Mucosa of descending colon (tissue), 3 donors: Measurements from ENCODE around the gene LRPAP1. TPM values are rescaled to one million over a fixed set of nuclear protein-coding genes. Genes with fewer than 3 reads are reported as not detected.
A peak's percentile ranks its signal among the peaks of the same experiment; 100 is the strongest.

Experiments used
- ATAC-seq: fragments of 200-7000 bp; cut with Tn5 transposase; one replicate; pipeline ENCODE4 v1.9.1; 2020; ENCODE audit warnings: mild to moderate bottlenecking, moderate library complexity
- DNase-seq, 3 donors: peaks; one replicate each; pipeline ENCODE4 v3.0.0-alpha.2; 2020
- H3K36me3 ChIP-seq: fragments of 200-600 bp; one replicate; pipeline ENCODE4 v1.8.0; 2021; ENCODE audit warnings: low read depth, mild to moderate bottlenecking
- H3K4me1 ChIP-seq: fragments of 200-600 bp; one replicate; pipeline ENCODE4 v1.8.0; 2021; ENCODE audit warnings: low read depth, mild to moderate bottlenecking
- H3K4me3 ChIP-seq: fragments of 200-600 bp; one replicate; pipeline ENCODE4 v1.8.0; 2021; ENCODE audit warnings: mild to moderate bottlenecking
- H3K9me3 ChIP-seq: fragments of 200-600 bp; one replicate; pipeline ENCODE4 v1.8.0; 2021; ENCODE audit warnings: mild to moderate bottlenecking
- intact Hi-C, 2 donors: fragments of 100-400 bp; cut with DNase I in 1 of 2; cut with micrococcal nuclease in 1 of 2; formaldehyde crosslinking; loops; one replicate each; pipeline versions ENCODE4 v1.11.0 to v1.11.1; 2022; cut with DNase I, micrococcal nuclease
- total RNA-seq, 3 donors: library from RNA; stranded (reverse); fragmentation: NEBNext Ultra II Directional in 2 of 3; extraction: Animal tissue kit (Norgen Biotek cat#: 25700) in 2 of 3; gene quantifications; one replicate each; pipeline versions ENCODE4 v1.2.1 to v1.2.4, GENCODE V29; 2021 to 2023
- TF ChIP-seq, protein P1 (sequence below): fragments of 200-600 bp; IDR thresholded peaks from one replicate; pipeline ENCODE4 v1.8.0; 2022; ENCODE audit warnings: antibody characterized with exemption, mild to moderate bottlenecking
- donor health status: DM: no; HTN: no; CAD: no; lungs with moderate emphysema.
- donor health status: DM: no; HTN: no; CAD: no.
- donor health status: DM: no; HTN: yes; CAD: no.

The LRPAP1 gene
- total RNA-seq, 3 donors from 2014 or later, result 109 to 139 (median 137) TPM

DNA sequence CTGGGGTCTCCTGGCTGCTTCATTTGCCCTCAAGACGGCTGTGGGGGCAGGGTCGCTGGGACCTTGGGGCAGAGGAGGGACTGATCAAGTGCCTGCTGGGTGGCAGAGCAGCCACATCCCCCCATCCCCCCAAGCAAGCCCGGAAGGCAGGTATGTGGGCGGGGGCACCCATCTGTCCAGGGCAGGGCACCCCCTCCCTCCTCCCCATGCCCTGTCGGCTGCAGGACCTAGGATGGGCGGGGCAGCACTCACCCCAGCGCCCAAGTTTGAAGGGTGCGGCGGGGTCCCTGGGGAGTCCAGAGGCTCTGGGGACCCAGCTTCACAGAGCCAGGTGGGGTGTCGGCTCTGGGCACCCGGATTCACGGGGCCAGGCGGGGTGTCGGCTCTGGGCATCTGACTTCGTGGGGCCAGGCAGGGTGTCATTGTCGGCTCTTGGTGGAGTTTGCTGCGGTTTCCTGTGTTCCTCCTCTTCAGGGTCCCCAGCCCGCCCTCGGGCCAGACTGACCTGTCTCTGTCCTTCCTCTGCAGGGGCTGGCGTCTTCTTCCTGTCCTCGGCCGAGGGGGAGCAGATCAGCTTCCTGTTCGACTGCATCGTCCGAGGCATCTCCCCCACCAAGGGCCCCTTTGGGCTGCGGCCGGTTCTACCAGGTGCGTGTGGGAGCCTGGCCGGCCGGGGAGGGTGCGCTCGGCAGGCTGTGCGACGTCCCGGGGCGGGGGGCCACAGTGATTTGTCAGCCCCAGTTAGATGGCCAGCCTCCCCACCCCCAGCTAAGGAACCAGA lies 47.0 kb downstream of the LRPAP1 start:
- DNase-seq (peak in 2 of 3 donors; percentile 52 to 79), ATAC-seq (peak; percentile 44)
- Histone ChIP-seq H3K9me3 (no peaks in the 10 kb centered on the region), H3K36me3 (no peaks in the 10 kb centered on the region), H3K4me1 (peaks cover 16% of the 10 kb centered on the region), H3K4me3 (no peak overlapping the region)
- TF ChIP-seq, protein P1, sequence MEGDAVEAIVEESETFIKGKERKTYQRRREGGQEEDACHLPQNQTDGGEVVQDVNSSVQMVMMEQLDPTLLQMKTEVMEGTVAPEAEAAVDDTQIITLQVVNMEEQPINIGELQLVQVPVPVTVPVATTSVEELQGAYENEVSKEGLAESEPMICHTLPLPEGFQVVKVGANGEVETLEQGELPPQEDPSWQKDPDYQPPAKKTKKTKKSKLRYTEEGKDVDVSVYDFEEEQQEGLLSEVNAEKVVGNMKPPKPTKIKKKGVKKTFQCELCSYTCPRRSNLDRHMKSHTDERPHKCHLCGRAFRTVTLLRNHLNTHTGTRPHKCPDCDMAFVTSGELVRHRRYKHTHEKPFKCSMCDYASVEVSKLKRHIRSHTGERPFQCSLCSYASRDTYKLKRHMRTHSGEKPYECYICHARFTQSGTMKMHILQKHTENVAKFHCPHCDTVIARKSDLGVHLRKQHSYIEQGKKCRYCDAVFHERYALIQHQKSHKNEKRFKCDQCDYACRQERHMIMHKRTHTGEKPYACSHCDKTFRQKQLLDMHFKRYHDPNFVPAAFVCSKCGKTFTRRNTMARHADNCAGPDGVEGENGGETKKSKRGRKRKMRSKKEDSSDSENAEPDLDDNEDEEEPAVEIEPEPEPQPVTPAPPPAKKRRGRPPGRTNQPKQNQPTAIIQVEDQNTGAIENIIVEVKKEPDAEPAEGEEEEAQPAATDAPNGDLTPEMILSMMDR, result no peak
- intact Hi-C loops, result no loop called here

DNA sequence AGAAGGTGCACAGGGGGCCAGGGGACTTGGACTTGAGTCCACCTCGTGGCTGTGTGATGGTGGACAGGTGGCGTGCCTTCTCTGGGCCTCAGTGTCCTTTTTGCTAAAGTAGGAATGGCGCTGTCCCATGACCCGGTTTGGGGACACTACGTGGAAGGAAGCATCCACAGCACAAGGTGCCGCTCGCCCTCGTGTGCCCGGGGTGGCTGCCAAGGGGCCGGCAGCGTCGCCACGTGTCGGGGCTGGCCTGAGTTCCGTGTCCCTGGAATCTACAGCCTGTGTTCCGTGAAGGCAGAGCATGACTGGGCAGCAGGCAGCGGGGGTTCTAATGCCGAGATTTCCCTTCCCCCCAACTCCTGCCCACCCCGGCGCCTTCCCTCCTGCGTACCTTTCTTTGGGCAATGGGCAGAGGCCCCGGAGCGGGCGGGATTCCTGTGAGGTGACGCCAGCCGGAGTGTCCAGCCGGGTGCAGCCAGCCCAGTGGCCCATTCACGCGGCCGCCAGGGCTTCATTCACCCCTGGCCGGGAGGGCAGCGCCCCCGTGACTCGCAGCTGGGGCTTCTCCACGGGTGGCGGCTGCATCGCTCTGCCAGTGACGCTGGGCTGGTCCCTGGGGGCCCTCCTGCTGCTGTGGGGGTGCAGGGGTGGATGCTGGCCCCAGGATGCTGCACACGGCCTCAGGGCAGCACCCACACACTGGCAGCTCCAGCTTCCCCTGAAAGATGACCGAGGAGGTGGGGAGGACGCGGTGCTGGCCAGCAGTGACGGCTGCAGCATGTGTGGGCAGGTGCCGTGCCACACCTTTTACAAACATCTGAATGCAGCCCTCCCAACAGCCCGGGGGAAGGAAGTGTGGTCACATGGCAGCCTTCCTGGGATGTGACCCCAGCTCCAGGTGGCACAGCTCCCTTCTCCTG lies 47.9 kb downstream of the LRPAP1 start:
- peak; percentile 71 for ATAC-seq
- H3K4me3 ChIP-seq, result no peak overlapping the region

DNA sequence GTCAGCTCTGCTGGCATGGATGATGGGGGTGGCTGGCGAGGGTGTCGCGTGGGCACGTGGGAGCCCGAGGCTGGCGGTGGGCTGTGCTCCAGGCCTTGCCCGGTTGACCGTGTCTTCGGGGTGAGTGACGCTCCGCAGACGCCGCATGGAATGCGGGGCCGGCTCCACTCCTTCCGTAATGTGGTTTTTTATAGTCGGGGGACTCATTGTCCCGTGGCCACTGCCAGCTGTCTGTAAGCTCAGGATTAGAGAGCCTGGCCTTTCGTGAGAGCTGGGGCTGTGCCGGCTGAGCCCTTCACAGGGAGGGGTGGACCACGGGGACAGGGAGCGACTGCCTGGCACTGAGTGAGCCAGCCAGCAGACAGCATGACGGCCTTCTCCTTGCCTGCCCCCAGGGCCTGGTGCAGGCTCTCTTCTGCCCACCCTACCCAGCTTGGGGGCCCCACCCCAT lies 48.7 kb downstream of the LRPAP1 start:
- no peak for ATAC-seq
- Histone ChIP-seq H3K4me3 (no peak overlapping the region), H3K9me3 (no peaks in the 10 kb centered on the region), H3K36me3 (no peaks in the 10 kb centered on the region), H3K4me1 (peaks cover 16% of the 10 kb centered on the region)
- DNase-seq, result no peak
- TF ChIP-seq, protein P1, result no peak
- intact Hi-C loops, result no loop called here

More for the DNA sequence above, 47.9 kb downstream of the LRPAP1 start:
- DNase-seq, result peak; percentile 52 to 78 (median 61)
- intact Hi-C loops, result no loop called here
- H3K4me1 ChIP-seq, result peaks cover 16% of the 10 kb centered on the region
- TF ChIP-seq, protein P1, result no peak
- no peaks in the 10 kb centered on the region for H3K36me3 ChIP-seq
- no peaks in the 10 kb centered on the region for H3K9me3 ChIP-seq

DNA sequence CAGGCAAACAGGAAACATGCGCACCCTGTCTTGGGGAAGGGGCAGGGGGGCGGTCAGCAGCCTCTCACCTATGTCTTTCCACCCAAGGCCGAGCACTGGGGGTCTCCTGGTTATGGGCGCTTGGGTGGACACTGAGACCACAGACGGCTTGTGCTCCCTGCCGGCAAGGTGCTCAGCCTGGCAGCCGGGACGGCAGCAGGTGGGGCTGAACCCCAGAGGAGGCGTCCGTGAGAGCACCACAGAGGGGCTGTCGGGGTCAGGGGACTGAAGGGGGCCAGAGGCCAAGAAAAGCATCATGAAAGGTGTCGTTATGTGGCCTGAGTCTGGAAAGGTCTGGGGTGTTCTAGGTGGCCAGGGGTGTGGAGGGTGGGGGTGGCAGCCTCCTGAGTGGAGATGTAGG lies 49.5 kb downstream of the LRPAP1 start:
- Histone ChIP-seq H3K4me3 (no peak overlapping the region), H3K4me1 (peaks cover 16% of the 10 kb centered on the region), H3K36me3 (no peaks in the 10 kb centered on the region), H3K9me3 (no peaks in the 10 kb centered on the region)
- TF ChIP-seq, protein P1, result no peak
- ATAC-seq, result no peak
- intact Hi-C loops, result no loop called here
- no peak for DNase-seq

DNA sequence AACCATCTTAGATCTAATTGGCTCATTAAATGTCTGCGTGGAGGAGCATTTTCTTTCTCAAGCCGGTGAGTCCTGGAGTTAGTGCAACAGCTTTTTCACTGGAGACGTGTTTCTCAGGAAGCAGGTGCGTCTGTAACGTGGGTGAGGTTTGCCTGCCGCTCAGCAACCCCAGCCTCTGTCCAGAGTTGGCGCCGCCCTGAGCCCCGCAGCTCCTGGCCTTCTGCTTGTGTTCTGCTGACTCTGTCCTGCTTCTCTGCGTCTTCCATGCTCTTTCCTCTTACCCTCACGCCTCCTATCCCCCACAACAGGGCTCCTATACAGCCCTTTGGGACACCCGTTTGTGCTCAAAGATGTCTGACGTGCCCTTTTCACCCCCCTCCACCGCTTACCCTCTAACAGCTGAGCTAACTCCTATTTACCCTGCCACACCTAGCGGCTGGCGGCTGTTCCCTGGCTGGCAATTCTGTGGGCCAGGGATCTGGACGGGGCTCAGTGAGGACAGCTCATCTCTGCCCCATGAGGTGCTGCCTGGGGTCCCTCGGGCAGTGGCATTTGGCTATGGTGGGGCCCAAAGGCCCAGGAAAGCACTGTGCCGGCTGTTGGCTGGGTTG lies 50.3 kb downstream of the LRPAP1 start:
- TF ChIP-seq, protein P1, result no peak
- intact Hi-C loops, result no loop called here
- no peaks in the 10 kb centered on the region for H3K36me3 ChIP-seq
- H3K4me1 ChIP-seq, result peaks cover 16% of the 10 kb centered on the region
- ATAC-seq, result peak; percentile 42
- H3K4me3 ChIP-seq, result no peak overlapping the region
- no peaks in the 10 kb centered on the region for H3K9me3 ChIP-seq
- DNase-seq, result peak in 2 of 3 donors; percentile 66 to 69
